HepG2 (cell line): ENCODE measurements around the gene DHRS7. TPM values are rescaled to one million over a fixed set of nuclear protein-coding genes. Genes with fewer than 3 reads are reported as not detected.
A peak's percentile ranks its signal among the peaks of the same experiment; 100 is the strongest.

ENCODE experiments used
- AGO2 ChIP-seq: fragments of 200-400 bp; formaldehyde crosslinking; optimal IDR thresholded peaks from 2 replicates; pipeline ENCODE3; 2017; ENCODE audit warnings: mild to moderate bottlenecking, low read depth, low read length, moderate library complexity
- CTCF ChIP-seq: sonication (generic); formaldehyde crosslinking; IDR thresholded peaks from 2 replicates; pipeline ENCODE4 v1.5.0; 2020; ENCODE audit warnings: mild to moderate bottlenecking, missing genetic modification reagents, moderate library complexity
- GATAD2A ChIP-seq: IDR thresholded peaks from 2 replicates; pipeline ENCODE4 v1.6.1; 2016
- JUN ChIP-seq: sonication (generic); formaldehyde crosslinking; IDR thresholded peaks from 2 replicates; pipeline ENCODE4 v1.4.0; 2020; ENCODE audit warnings: mild to moderate bottlenecking, missing genetic modification reagents
- NFRKB ChIP-seq: fragments of 450-650 bp; IDR thresholded peaks from 2 replicates; pipeline ENCODE4 v1.6.1; 2017
- POLR2AphosphoS2 ChIP-seq: IDR thresholded peaks from 2 replicates; pipeline ENCODE4 v1.6.1; 2011; ENCODE audit warnings: low read depth, low read length, improper control_type of control experiment
- PRPF4 ChIP-seq: fragments of 200-400 bp; formaldehyde crosslinking; IDR thresholded peaks from 2 replicates; pipeline ENCODE4 v1.6.1; 2016; ENCODE audit warnings: low read length, low read depth; ENCODE audit not compliant: poor library complexity, severe bottlenecking
- RCOR2 ChIP-seq: IDR thresholded peaks from 2 replicates; pipeline ENCODE4 v1.6.1; 2016; ENCODE audit warnings: missing biosample characterization, missing genetic modification reagents
- SMYD3 ChIP-seq: sonication (generic); formaldehyde crosslinking; IDR thresholded peaks from 2 replicates; pipeline ENCODE4 v1.8.1; 2023; ENCODE audit warnings: mild to moderate bottlenecking, missing genetic modification reagents
- TEAD3 ChIP-seq: optimal IDR thresholded peaks from 2 replicates; pipeline ENCODE3; 2016; ENCODE audit warnings: borderline replicate concordance
- ZBTB3 ChIP-seq: sonication (generic); formaldehyde crosslinking; IDR thresholded peaks from 2 replicates; pipeline ENCODE4 v1.4.0; 2020; ENCODE audit warnings: low read depth, mild to moderate bottlenecking, moderate library complexity, missing genetic modification reagents, borderline replicate concordance
- ZBTB37 ChIP-seq: sonication (generic); formaldehyde crosslinking; IDR thresholded peaks from 2 replicates; pipeline ENCODE4 v1.4.0; 2020; ENCODE audit warnings: mild to moderate bottlenecking, missing genetic modification reagents
- ZBTB42 ChIP-seq: sonication (generic); formaldehyde crosslinking; IDR thresholded peaks from 2 replicates; pipeline ENCODE4 v1.5.0; 2020; ENCODE audit warnings: mild to moderate bottlenecking, missing genetic modification reagents
- ZNF703 ChIP-seq: sonication (generic); formaldehyde crosslinking; IDR thresholded peaks from 2 replicates; pipeline ENCODE4 v1.5.1; 2020; ENCODE audit warnings: missing genetic modification reagents, mild to moderate bottlenecking, moderate library complexity, borderline replicate concordance
- ZNF770 ChIP-seq: sonication (generic); formaldehyde crosslinking; IDR thresholded peaks from 2 replicates; pipeline ENCODE4 v1.5.0; 2020; ENCODE audit warnings: mild to moderate bottlenecking, missing genetic modification reagents
- polyA plus RNA-seq, 8 experiments: library from polyadenylated mRNA; depleted of rRNA in 3 of 8; stranded (reverse) in 7 of 8; unstranded in 1 of 8; fragments of >200 nt; fragmentation: Illumina TruSeq in 4 of 8; extraction: Trizol in 4 of 8; gene quantifications; 2 replicates each; pipeline versions ENCODE4 v1.2.1 to v1.2.3, GENCODE V29; 2011 to 2016; ENCODE audit warnings: low read depth in 4 of 8, missing spikeins in 1 of 8, mixed read lengths in 1 of 8; ENCODE audit not compliant: insufficient read depth in 1 of 8
- total RNA-seq, 5 experiments: library from RNA; depleted of rRNA; stranded (reverse); fragments of >200 nt; fragmentation: Illumina TruSeq; extraction: Trizol; gene quantifications; 2 replicates each; pipeline ENCODE4 v1.2.3, GENCODE V29; 2016; ENCODE audit warnings: low read depth in 1 of 5

The DHRS7 gene
- total and polyA plus RNA-seq, 2 of the 13 experiments (the other 11 are each of a cell fraction or from before 2014, with no cell fraction given): 20.8 to 44.4 TPM

- TF ChIP-seq CTCF (CRISPR knock-in tag): peak; percentile 79
- TF ChIP-seq ZBTB42: no peak; the same call in 1 of the 2 replicates
- TF ChIP-seq PRPF4: no peak
- no peak for TF ChIP-seq ZBTB37
- TF ChIP-seq SMYD3: no peak
- no peak for TF ChIP-seq ZBTB3 (CRISPR knock-in tag)
- TF ChIP-seq ZNF770 (CRISPR knock-in tag): peak; percentile 39; the same call in 1 of the 2 replicates
- TF ChIP-seq NFRKB: no peak
- TF ChIP-seq GATAD2A (CRISPR knock-in tag): no peak; the same call in 1 of the 2 replicates
- no peak for TF ChIP-seq POLR2AphosphoS2
- peak; percentile 32 for TF ChIP-seq TEAD3 (CRISPR knock-in tag)
- peak; percentile 55 for TF ChIP-seq JUN (CRISPR knock-in tag)
- TF ChIP-seq AGO2: peak; percentile 86
- no peak; the same call in 1 of the 2 replicates for TF ChIP-seq ZNF703 (CRISPR knock-in tag)
- no peak for TF ChIP-seq RCOR2 (CRISPR knock-in tag)
These were observed at the start of gene DHRS7 (continued) for GRCh38 chr14:60164712-60165546.
